DMS53 (cell line): ENCODE data around the gene TAF4.
"Not testable (repeated sequence)": the region's sequence is repeated elsewhere in the genome, so short reads cannot be mapped to it uniquely, and the experiment has no call there.

Experiments
- DNase-seq: peaks from one replicate; lab custom pipeline; 2025; lab: John Stamatoyannopoulos, UW

The TAF4 gene

GRCh38 chr20:62065674-62066338 lies at the start of gene TAF4:
TAF4 (minus strand) TSS chr20:62065881; CDS start chr20:62065810, 71 bp downstream.
- DNase-seq, result peak; percentile 89

DNA sequence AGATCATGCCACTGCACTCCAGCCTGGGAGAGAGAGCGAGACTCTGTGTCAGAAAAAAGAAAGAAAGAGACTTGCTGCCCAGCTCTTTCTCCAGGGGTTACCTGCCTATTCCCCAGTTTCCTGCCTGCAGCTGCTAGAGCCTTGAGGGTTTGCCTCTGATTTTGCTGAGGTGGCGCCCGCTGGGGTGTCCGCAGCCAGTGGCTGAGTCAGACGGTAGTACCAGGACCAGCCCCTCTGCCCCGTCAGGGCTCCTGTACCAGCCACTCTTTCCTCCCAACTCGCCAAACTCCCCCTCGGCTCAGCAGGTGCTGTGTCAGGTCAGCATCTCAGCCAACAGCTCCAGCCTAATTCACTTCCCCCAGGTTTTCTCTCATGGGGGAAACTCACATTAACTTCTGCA lies 49.2 kb upstream of the TAF4 start:
- DNase-seq, result no peak

DNA sequence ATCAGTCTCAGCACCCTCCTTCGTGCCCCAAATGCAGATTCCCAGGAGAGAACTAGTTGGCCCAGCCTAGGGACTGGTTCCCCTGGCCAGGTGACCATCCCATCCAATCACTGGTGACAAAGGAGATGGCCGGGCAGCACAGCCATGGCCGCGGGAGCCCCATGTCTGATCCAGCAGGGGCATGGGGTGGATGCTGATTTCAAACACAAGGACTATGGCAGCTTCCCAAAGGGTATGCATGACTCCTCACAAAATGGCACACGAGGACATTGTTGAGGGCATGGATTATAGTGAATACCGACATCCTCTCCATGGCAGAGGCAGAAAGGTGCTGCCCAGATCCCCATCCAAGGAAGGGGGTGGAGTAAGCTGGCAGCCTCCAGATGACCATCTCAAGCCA lies 46.7 kb upstream of the TAF4 start:
- DNase-seq, result no peak

DNA sequence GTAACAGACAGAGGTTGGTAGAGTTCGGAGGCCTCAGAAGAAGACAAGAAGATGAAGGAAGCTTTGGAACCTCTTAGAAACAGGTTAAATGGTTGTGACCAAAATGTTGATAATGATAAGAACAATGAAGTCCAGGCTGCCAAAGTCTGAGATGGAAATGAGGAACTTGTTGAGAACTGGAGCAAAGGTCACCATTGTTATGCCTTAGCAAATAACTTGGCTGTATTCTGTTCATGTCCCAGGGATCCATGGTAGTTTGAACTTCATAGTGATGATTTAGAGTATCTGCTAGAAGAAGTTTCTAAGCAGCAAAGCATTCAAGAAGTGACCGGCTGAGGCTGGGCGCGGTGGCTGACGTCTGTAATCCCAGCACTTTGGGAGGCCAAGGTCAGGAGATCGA lies 45.5 kb upstream of the TAF4 start:
- DNase-seq, result no peak

GRCh38 chr20:62105592-62105991 lies 39.9 kb upstream of the TAF4 start:
- DNase-seq, result no peak

DNA sequence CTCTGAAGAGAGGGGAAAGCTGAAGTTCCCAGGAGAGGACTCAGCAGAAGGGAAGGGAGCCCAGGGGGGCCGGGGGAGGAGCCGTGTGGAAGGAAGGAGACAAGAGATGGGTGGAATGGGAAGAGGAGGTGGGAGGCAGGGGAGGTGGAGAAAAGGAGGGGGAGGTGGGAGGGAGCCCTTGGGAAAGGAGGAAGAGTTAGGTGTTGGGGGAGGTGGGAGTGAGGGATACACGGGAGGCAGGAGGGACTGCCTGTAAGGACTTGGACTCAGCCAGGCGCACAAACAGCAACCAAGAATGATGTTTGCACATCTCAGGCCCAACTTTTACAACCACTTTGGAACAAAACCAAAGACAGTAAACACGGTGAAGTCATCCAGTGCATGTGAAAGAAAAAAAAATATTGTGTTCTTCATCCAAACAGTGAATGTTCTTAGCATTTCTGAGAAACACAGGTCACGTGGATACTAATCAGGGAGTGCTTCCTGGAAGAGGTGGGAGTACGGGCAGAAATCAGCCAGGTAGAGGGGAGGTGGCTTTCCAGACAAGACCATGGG lies 39.2 kb upstream of the TAF4 start:
- no peak for DNase-seq

DNA sequence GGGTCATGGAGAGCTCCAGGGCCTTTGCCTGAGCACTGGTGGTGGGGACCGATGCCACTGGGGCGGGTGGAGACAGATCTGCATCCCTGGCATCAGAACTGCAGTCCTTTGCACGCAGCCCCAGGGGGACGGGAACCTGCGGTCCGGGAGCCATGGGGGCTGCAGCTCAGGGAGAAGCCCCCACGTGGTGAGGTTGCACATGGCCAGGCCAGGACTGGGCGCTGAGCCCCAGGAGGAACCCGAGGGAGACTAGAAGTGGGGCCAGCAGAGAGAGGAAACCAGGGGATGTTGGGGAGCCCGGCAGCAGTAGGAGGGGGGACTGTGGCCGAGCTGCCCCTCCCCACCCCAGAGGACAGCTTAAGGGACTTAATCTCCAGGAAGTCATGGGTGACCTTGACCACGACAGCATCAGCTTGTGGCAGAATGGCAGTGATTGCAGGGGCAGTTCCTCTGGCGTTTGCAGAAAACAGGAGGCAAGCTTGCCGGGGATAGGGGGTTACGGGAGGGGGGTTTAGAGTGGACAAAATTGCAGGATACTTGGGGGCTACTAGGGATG lies 38.6 kb upstream of the TAF4 start:
- no peak for DNase-seq

DNA sequence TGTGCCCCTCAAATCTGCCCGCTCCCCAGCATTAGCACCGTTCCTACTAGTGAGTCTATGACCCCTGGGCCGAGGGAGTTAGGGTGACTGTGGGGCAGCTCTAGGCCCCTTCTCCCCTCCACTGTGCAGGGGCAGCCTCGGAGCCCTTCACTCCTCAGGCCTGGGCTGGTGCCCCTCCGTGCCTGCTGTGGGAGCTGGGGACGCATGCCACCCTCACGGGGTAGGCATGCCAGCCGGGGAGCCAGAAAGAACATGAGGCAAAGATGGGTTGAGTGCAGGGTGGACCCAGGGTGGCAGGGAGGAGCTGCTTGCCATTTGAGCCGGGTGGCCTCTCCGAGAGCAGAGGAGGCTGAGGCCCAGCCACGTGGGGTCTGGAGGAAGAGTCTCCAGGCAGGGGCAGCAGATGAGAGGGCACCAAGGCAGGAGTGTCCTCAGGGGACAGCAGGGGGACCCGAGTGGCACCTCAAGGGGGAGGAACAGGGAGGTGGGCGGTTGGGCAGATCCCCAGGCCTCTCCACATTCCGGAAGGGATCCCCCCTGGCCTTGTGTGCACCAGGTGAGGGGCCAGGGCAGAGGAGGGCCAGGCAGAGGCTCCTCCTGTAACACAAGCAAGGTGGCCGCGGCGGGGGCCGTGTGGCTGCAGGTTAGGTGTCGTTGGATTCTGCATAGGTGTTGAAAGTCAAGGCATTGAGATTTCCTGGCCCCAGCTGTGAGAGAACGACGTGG lies 38.0 kb upstream of the TAF4 start:
- DNase-seq, result no peak

GRCh38 chr20:62101078-62101477 lies 35.4 kb upstream of the TAF4 start:
- DNase-seq, result no peak

- DNase-seq, result no peak
Observed at GRCh38 chr20:62097881-62098407, 32.3 kb upstream of the TAF4 start.

GRCh38 chr20:62096421-62097380 lies 31.0 kb upstream of the TAF4 start:
- DNase-seq, result no peak

DNA sequence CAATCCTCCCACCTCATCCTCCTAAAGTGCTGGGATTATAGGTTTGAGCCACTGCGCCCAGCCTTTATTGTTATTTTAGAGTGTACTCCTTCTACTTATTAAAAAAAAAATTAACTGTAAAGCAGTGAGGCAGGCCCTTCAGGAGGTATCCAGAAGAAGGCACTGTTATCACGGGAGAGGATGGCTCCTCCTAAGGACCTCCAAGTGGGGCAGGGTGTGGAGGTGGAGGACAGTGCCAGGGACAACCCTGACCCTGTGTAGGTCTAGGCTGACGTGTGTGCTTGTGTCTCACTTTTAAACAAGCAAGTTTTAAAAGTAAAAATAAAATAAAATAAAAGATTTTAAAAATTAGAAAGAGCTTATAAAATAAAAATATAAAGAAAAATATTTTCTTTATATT lies 23.7 kb upstream of the TAF4 start:
- no peak for DNase-seq

DNA sequence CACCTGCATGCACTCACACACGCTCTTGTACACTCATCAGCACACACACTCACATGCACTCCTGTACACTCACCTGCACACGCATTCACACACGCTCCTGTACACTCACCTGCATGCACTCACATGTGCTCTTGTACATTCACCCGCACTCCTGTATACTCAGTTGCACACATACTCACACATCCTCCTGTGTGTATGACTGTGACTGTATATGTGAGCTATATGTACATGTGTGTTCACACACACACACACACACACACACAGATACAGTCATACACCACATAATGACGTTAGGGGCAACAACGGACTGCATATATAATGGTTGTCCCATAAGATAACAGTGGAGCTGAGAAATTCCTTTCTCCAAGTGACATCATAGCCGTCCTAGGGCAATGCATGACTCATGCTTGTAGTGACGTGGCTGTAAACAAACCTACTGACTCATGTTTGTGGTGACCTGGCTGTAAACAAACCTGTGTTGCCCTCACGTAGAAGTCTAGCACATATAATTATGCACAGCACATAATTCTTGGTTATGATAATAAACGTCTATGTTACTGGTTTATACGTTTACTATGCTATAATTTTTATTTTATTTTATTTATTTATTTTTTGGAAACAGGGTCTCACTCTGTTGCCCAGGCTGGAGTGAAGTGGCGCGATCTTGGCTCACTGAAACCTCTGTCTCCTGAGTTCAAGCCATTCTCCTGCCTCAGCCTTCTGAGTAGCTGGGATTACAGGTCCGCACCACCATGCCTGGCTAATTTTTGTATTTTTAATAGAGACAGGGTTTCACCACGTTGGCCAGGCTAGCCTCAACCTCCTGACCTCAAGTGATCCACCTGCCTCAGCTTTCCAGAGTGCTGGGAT lies 22.8 kb upstream of the TAF4 start:
- DNase-seq, result peak; percentile 94

GRCh38 chr20:62087632-62088031 lies 22.0 kb upstream of the TAF4 start:
- no peak for DNase-seq

GRCh38 chr20:62087227-62087626 lies 21.5 kb upstream of the TAF4 start:
- DNase-seq, result peak; percentile 50

DNA sequence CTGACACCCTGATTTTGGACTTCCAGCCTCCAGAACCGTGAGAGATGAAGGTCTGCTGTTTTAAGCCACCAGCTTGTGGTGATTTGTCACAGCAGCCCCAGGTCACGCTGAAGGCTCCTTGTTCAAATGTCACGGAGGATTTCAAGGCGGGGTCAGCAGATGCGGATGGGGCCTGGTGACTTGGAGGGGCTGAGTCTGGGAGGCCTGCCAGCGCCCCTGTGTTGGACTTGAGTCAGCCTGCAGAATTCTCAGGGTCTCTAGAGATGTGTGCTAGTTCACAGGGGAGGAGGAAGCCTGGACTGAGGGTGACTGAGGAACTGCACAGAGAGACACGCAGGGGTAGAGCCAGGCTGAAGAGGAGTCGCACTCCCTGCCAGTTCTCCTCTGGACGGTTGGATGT lies 19.5 kb upstream of the TAF4 start:
- no peak for DNase-seq

DNA sequence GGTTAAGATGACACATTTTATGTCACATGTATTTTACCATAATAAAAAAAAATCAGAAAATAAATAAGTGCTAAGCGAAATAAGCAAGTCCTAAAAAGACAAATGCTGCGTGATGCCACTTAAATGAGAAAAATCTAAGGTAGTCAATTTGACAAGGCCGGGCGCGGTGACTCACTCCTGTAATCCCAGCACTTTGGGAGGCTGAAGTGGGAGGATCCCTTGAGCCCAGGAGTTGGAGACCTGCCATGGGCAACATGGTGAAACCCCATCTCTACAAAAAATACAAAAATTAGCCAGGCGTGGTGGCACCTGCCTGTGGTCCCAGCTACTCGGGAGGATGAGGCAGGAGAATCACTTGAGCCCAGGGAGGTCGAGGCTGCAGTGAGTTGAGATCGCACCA lies 18.5 kb upstream of the TAF4 start:
- DNase-seq, result not testable (repeated sequence)

DNA sequence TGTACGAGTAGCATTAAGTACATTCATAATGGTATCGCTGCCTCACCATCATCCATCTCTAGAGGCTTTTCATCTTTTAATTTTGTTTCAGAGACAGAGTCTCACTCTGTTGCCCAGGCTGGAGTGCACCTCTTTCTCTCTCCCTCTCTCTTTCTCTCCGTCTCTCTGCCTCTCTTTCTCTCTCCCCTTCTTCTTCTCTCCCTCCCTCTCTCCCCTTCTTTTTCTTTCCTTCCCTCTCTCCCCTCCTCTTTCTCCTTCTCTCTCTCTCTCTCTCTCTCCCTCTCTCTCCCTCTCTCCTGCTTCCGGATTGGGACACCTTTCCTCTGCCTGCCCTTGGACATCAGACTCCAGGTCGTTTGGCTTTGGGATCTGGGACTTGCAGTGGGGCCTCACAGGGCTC lies 17.6 kb upstream of the TAF4 start:
- no peak for DNase-seq

GRCh38 chr20:62080249-62080990 lies 14.7 kb upstream of the TAF4 start:
- DNase-seq, result no peak

DNA sequence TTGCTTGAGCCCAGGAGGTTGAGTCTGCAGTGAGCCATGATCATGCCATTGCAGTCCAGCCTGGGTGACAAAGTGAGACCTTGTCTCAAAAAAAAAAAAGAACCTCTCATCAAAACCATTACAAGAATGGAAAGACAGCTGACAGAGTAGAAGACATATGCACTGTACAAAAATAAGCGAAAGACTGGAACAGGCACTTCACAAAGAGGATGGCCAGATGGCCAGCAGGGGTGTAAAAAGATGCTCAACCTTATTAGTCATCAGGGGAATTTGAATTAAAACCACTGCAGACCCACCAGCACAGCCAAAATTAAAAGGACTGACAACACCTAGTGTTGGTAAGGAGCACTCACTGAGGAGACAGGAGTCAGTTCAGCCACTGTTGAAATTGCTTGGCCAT lies 13.5 kb upstream of the TAF4 start:
- no peak for DNase-seq
